SK-N-MC (cell line): ENCODE data around the gene SYT2.

Experiments
- EZH2 ChIP-seq: fragments of 200-600 bp; sonication (generic); IDR thresholded peaks from one replicate; pipeline ENCODE4 v1.6.1; 2017; ENCODE audit warnings: antibody characterized with exemption
- FOXP2 ChIP-seq: optimal IDR thresholded peaks from 2 replicates; pipeline ENCODE3; 2011; ENCODE audit warnings: mild to moderate bottlenecking, moderate library complexity; ENCODE audit not compliant: insufficient read depth; ENCODE audit errors: extremely low read length, control extremely low read depth
- POLR2AphosphoS5 ChIP-seq: IDR thresholded peaks from 2 replicates; pipeline ENCODE4 v1.6.1; 2012; ENCODE audit warnings: mild to moderate bottlenecking, low read depth, low read length, borderline replicate concordance

DNA sequence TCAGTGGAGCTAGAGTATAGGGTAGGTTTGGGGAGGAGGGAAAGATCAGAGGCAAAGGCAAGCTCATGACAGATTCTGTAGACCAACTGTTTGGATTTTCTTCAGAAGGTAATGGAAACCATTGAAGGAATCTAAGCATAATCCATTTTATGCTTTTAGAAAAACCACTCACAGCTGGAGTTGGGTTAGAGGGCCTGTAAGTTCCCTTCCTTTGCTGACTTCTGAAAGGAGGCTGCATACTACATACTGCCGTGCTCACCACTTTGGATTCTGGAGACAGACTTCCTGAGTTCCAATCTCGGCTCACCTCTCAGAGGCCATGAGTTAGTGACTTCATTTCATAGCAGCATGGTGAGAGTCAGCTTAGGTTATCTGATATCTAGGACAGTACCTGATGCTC, 6.4 kb upstream of the SYT2 start:
- TF ChIP-seq POLR2AphosphoS5 (no peak), EZH2 (no peak), FOXP2 (no peak)
